ENCODE measurements around the gene ITIH5. TPM values are rescaled to one million over a fixed set of nuclear protein-coding genes. Genes with fewer than 3 reads are reported as not detected.
"Not testable (repeated sequence)": the region's sequence is repeated elsewhere in the genome, so short reads cannot be mapped to it uniquely, and the experiment has no call there.

Gene ITIH5
- total RNA-seq, result 8.4 TPM
- long read RNA-seq, full-length matches to known transcripts, result 4 of 11 reads
- long read RNA-seq, partial matches to known transcripts, result 4 of 11 reads
- long read RNA-seq, other reads (novel, unspliced or antisense), result 3 of 11 reads

DNA sequence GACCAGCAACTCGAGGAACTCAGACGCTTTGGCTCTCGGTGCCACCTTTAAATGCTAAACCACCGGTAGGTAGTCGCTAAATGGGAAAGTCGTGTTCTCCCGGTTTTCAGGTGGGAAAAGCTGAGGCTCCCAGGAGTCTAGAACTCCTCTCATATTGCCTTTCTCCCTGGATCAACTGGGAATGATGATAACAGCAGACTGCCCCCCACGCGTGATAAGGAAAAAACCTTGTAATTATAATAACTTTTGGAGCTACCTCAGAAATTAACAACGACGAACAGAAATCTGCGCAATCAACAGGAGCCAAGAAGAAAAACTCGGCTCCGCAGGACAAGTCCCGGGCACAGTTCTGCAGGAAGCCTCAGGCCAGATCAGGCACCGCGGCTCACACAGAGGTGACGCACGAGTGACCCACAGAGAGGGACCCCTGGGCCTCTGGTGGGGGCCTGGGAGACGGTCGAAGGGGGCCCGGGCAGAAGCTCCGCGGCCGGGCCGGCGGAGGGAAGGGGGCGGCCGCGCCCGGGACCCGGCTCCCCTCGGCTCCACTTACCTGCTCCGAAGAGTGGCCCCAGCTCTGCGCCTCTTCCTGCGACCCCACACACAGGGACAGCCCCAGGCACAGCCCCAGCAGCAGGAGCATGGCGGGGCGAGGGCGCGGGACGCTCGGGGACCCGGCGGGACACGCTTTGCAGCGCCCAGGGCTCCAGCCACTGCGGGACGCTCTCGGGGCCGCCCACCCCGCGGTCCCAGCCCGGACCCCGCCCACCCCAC lies at the start of gene ITIH5:
TSS of gene ITIH5 (minus strand) at position 714 of the 771 bp plus-strand sequence. CDS start at position 640, 74 bp downstream.
- DNase-seq (ENCODE audit: low spot score), result no peak
- intact Hi-C loops (cut with DNase I), result no loop called here

DNA sequence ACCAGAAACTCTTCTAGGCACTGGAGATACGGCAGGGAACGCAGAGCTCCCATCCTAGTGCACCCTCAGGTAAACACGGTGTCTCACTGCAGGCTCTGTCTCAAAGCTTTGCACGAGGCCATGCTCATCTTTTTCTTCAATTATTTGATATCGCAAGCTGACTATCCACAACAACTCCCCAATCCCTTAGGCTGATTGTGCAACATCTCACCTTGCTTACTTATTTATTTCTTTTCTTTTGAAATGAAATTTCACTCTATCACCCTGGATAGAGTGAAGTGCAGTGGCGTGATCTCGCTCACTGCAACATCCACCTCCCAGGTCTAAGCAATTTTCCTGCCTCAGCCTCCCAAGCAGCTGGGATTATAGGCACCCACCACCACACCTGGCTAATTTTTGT lies 48.7 kb upstream of the ITIH5 start:
- no peak for DNase-seq (ENCODE audit: low spot score)
- intact Hi-C loops (cut with DNase I), result no loop called here

DNA sequence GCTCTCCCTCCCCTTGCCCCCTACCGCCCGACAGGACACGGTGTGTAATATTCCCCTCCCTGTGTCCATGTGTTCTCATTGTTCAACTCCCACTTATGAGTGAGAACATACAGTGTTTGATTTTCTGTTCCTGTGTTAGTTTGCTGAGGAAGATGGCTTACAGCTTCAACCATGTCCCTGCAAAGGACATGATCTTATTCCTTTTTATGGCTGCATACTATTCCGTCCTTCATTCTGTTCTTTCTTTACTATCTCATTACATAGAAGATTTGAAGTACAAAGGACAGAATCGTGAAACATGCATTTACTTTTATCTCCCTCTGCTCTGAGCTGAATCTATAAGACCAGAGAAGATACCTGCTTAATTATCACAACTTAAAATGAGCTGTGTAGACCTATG lies 44.3 kb upstream of the ITIH5 start:
- intact Hi-C loops (cut with DNase I); DNase-seq (ENCODE audit: low spot score): not testable (repeated sequence)

DNA sequence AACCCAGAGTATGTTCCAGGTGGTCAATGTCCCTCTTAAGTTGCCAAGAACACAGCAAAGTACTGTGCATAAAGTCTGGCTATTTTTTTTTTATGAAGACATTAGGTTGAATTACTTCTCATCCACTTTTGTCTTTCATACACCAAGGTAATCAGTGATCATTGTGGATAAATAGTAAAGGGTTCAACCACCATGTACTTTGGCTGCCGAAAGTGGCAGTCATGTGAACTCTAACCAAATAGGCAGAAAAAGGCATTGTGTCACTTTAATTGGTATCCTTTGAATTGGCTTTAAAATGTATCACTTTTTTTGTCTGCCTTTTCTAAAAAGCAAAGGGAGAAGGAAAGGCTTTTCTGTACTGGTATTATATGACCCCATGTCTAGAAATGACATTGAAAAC lies 43.7 kb upstream of the ITIH5 start:
- intact Hi-C loops (cut with DNase I), result no loop called here
- DNase-seq (ENCODE audit: low spot score), result no peak

DNA sequence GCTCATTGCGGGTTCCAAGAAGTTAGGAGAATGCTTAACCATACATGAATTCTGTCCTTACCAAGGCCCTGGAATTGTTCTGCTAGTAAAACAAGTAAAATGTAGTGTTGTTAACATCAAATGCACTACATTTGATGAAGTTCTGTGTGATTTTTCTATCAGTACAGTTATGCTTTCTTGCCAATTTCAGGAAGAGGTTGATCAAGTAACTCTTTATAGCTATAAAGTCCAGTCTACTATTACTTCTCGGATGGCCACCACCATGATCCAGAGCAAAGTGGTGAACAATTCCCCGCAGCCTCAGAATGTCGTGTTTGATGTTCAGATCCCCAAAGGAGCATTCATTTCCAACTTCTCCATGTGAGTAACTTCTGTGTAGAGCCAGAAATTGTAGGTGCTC lies 42.1 kb upstream of the ITIH5 start:
- no peak for DNase-seq (ENCODE audit: low spot score)
- intact Hi-C loops (cut with DNase I), result no loop called here

DNA sequence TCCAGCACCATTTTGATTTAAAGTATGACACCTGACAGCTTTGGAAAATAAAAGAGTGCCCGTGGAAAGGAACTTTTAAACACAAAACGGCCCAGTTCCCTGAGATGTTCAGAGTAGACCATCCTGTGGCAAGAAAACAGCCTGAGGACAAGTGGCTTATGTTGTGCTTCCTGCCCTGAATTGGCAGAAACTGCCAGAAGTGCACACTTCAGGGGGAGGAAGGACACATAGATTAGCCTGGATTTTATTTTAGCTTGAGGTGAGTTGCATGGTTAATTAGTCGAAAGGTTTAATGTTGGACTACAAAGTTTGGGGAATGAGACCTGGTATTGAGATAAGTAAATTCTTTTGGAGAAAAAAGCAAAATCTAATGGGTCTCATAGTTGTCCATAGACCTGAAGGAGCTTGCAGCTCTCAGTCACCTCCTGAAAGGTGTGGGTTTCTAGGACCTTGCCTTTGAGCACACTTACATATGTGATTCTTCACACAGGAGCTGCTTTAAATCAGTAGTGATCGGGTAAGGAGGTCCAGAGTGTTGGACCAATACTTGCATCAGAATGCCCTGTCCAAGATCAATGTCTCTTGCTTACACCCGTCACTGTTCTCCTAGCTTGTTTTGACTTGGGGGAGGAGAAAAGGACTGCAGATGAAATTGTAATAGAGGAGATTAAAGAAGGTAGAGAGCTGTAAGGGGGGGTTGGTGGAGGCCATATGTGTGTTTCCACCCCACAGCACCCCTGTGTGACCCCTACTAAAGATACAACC lies 41.3 kb upstream of the ITIH5 start:
- no peak for DNase-seq (ENCODE audit: low spot score)
- intact Hi-C loops (cut with DNase I), result no loop called here

DNA sequence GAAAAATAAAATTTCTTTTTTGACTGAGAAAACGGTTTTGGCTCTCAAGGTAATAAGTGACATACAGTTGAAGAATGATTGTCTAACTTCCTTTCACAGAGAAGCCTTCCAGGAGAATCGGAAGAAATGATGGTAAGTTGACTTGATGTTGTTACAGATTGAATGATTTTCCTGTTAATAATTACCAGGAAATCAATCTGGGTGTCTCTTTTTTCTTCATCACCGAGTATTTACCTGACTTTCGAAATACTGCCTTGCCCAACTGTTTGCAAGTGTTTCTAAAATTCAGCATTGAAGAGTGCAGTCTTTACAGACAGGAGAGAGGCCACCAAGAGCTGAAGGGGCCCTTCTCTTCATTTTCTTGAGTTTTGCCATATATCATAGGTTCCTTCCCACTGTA lies 40.3 kb upstream of the ITIH5 start:
- no peak for DNase-seq (ENCODE audit: low spot score)
- intact Hi-C loops (cut with DNase I), result no loop called here

DNA sequence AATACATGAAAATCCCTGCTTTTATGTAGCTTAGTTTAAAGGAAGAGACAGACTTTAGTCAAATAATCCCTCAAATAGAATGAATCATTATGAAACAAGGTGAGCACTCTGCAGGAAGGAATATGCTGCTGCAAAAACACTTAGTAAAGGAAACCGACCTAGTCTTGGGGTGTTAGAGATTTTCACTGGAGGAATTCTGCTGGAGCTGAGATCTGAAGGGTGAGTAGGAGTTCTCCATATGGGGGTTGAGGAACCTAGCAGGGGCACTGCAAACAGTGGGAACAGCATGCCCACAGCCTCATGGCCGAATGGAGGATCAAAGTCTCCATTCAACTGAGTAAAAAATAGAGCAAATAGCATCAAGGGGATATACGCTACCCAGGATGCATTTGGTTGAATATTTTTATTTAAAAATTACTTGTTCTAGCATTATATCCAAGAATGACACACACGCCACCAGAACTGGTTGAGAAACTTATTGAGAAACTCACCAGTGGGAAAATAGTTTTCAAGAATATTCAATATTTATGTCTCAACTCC lies 39.8 kb upstream of the ITIH5 start:
- no peak for DNase-seq (ENCODE audit: low spot score)
- intact Hi-C loops (cut with DNase I), result no loop called here

DNA sequence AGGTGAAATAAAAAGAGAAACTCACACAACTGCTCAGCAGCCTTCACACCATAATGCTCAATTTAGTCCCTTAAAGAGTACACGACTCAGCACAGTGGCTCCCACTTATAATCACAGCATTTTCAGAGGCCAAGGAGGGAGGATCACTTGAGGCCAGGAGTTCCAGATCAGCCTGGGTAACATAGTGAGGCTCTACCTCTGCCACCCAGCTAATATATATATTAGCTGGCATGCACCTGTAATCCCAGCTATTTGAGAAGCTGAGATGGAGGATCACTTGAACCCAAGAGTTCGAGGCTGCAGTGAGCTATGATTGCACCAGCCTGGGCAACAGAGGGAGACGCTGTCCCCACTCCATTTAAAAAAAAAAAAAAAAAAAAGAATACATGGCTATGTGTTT lies 38.6 kb upstream of the ITIH5 start:
- intact Hi-C loops (cut with DNase I), result no loop called here

DNA sequence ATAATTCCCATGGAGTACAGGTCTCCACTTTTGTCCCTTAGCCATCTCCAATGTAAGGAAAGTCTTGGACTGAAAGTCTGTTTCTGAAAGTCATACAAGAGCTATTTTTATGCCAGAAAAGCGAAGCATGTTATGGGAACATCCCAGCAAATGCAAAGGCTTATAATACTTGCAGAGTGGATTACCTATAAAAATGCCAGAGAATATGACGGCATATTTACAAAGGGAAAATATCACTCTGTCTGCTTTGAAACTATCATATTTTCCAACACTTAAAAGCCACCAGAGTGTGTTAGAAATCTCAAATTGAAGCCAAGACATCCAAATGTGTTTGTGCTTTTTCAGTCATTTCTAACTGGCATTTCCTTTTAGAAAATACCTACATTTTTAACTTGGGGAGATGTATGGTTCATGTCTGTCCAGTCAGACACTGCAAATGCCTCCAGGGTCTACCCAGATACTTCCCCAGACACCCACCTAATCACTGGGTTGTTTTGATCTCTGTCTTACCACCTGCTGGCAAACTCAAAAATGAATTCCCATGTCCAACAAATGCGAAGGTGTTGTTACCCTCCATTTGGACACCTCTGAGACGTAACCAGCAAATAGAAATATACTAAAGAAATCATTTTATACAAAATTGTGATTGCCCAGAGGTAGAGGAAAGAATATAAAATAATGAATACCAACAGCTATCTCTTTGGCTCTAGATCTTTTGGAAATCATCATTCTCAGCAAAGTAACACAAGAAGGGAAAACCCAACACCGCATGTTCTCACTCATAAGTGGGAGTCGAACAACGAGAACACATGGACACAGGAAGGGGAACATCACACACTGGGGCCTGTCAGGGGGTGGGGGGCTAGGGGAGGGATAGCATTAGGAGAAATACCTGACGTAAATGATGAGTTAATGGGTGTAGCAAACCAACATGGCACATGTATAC lies 37.6 kb upstream of the ITIH5 start:
- no peak for DNase-seq (ENCODE audit: low spot score)
- intact Hi-C loops (cut with DNase I), result no loop called here

More for the DNA sequence above, 38.6 kb upstream of the ITIH5 start:
- no peak for DNase-seq (ENCODE audit: low spot score)

DNA sequence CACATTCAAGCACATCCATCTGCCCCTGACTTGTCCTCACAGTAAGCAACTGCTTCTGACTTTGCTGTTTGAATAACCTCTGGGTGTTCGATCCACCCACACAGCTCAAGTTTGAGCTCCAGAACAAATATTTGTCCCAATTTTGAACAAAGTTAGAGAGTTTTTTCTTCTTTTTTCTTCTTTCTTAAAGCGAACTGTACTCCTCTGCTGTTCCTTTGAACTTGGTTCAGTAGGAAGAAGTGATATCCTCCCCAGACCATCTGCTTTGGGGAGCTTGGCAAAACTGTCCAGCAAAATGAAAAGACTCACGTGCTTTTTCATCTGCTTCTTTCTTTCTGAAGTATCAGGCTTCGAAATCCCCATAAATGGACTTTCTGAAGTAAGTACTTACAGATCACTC lies 36.4 kb upstream of the ITIH5 start, which contains the start of gene ITIH2:
TSS of gene ITIH2 (plus strand) at position 177 of the 400 bp plus-strand sequence. CDS start at position 296, 119 bp downstream.
- intact Hi-C loops (cut with DNase I), result no loop called here
- no peak for DNase-seq (ENCODE audit: low spot score)

DNA sequence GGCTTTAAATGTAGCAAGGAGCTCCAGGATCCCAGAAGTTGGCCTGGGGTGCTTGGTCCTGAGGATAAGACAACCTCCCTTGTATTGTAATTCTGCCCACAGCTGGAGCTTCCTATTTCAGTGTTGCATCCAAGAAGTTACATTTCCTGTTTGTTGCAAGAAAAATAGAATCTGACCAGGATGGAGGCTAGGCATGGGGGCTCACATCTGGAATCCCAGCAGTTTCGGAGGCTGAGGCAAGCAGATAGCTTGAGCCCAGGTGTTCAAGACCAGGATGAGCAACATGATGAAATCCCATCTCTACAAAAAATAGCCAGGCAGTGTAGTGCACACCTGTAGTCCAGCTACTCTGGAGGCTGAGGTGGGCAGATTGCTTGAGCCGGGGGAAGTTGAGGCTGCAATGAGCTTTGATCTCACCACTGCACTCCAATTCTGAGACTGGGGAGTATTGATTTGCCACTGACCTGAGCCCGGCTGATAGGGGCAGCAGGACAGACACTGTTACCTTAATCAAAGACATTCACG lies 35.6 kb upstream of the ITIH5 start:
- no peak for DNase-seq (ENCODE audit: low spot score)
- intact Hi-C loops (cut with DNase I), result no loop called here

DNA sequence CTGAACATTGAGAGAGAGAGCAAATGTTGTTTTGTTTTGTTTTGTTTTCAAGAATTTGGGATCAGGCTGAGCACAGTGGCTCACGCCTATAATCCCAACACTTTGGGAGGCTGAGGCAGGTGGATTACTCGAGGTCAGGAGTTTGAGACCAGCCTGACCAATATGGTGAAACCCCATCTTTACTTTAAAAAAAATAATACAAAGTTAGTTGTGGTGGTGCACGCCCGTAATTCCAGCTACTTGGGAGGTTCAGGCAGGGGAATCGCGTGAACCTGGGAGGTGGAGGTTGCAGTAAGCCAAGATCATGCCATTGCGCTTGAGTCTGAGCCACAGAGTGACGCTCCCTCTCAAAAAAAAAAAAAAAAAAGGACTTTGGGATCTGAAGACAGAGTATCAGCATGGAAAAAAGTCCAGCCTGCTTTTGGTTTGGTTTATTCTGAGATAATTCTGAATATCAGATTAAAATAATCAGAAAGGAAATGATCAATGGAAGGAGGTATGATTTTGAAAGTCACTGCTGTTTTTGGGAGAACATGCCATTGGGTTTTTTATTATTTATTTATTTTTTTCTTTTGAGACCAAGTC lies 34.5 kb upstream of the ITIH5 start:
- intact Hi-C loops (cut with DNase I), result no loop called here
- no peak for DNase-seq (ENCODE audit: low spot score)

DNA sequence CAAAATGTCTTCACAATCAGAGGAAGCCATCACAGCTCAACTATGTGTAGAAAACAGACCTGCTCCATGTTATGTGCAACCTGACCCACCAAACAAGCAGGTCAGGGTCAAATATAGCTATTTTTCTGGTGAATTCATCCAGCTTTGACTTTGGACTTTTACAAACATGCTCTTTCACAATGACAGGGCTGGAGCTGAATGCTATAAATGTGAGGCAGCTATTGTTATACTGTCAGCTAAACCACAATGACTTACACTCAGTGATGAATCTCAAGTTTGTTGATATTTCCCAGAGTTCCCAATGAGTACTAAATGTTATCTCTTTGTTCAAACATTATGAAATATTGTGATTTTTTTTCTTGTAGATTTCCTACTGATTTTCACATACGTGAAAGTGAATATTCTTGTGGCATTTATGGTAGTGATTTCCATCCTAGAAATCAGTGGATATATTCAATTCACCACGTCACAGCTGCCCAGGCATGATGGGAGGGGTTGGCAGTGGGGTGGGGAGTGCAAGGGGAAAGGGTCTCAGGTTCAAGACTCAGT lies 33.9 kb upstream of the ITIH5 start:
- intact Hi-C loops (cut with DNase I), result no loop called here
- DNase-seq (ENCODE audit: low spot score), result no peak

DNA sequence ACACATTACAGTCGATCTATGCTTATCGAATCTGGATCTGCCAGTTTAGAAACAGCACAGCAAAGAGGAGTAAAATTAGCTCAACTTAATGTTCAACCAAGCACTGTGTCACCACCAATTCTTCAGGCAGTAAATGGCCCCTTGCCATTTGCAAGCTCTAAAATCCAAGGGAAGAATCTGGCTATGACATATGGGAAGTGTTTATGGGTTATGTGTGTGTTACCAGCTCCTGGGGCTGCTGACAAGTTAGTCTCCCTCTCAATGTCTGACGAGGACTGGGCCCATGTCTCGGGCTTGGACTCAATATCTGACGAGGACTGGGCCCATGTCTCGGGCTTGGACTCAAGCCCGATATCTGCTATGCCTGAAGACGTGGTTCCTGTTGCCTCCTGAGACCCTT lies 30.7 kb upstream of the ITIH5 start:
- intact Hi-C loops (cut with DNase I), result no loop called here
- DNase-seq (ENCODE audit: low spot score), result no peak

DNA sequence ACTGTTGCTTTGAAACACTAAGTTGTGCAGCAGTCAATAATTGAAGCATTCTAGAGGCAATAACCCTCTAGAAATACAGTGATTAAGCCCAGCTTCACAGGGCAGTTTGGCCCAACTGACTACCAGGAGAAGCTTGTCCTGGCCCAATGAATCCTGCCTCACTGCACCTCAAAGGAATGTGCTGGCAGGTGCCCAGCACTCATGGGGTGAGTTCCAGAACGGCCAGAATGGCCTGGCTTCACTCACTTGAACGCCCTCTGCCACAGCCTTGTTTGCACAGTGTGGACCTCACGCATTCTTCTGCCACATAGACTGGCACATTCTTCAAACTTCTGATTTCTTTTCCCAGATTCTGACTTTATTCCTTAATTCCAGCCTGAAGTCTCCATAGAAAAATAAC lies 29.8 kb upstream of the ITIH5 start:
- intact Hi-C loops (cut with DNase I), result no loop called here
- peak; percentile 77 for DNase-seq (ENCODE audit: low spot score)

DNA sequence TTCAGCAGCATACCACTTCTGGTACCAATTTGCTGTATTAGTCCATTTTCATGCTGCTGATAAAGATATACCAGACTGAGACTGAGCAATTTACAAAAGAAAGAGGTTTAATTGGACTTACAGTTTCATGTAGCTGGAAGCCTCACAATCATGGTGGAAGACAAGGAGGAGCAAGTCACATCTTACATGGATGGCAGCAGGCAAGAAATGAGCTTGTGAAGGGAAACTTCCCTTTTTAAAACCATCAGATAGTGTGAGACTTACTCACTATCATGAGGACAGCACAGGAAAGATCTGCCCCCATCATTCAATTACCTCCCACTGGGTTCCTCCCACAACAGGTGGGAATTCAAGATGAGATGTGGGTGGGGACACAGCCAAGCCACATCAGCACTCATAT lies 26.4 kb upstream of the ITIH5 start:
- intact Hi-C loops (cut with DNase I), result not testable (repeated sequence)

DNA sequence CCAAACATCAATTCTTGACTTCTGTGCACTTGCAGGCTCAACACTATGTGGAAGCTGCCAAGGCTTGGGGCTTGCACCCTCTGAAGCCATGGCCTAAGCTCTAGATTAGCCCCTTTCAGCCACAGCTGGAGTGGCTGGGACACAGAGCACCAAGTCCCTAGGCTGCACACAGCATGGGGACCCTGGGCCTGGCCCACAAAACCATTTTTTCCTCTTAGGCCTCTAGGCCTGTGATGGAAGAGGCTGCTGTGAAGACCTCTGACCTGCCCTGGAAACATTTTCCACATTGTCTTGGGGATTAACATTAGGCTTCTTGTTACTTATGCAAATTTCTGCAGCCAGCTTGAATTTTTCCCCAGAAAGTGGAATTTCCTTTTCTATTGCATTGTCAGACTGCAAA lies 25.6 kb upstream of the ITIH5 start:
- DNase-seq (ENCODE audit: low spot score), result not testable (repeated sequence)

More for the DNA sequence above, 26.4 kb upstream of the ITIH5 start:
- DNase-seq (ENCODE audit: low spot score), result not testable (repeated sequence)

More for the DNA sequence above, 25.6 kb upstream of the ITIH5 start:
- intact Hi-C loops (cut with DNase I), result not testable (repeated sequence)
